DOHH2 (cell line): ENCODE results near the gene STK38L.

Source experiments
- H3F3A ChIP-seq: fragments of 200-600 bp; sonication (generic), shearing (Covaris generic); 2 replicates; pipeline ENCODE4 v1.6.0; 2016; ENCODE audit warnings: antibody characterized with exemption, mild to moderate bottlenecking; ENCODE audit not compliant: control insufficient read depth, insufficient read depth
- H3K27ac ChIP-seq: fragments of 200-600 bp; sonication (generic); 2 replicates; pipeline ENCODE4 v1.5.1; 2014; ENCODE audit warnings: low read depth, mild to moderate bottlenecking, low read length, moderate library complexity
- H3K27me3 ChIP-seq: fragments of 200-600 bp; sonication (generic); 2 replicates; pipeline ENCODE4 v1.6.1; 2014; ENCODE audit warnings: mild to moderate bottlenecking, low read length, mixed read lengths; ENCODE audit not compliant: control insufficient read depth
- H3K36me3 ChIP-seq: fragments of 200-600 bp; sonication (generic); 2 replicates; pipeline ENCODE4 v1.6.1; 2014; ENCODE audit warnings: mild to moderate bottlenecking, low read length, moderate library complexity, mixed read lengths; ENCODE audit not compliant: control insufficient read depth
- H3K4me1 ChIP-seq: fragments of 200-600 bp; sonication (generic); 2 replicates; pipeline ENCODE4 v1.6.1; 2014; ENCODE audit warnings: mild to moderate bottlenecking, low read length, mixed read lengths; ENCODE audit not compliant: control insufficient read depth
- H3K4me2 ChIP-seq: fragments of 200-600 bp; sonication (generic); 2 replicates; pipeline ENCODE4 v1.6.0; 2014; ENCODE audit warnings: mild to moderate bottlenecking, low read length, moderate library complexity
- H3K4me3 ChIP-seq: fragments of 200-600 bp; sonication (generic); 2 replicates; pipeline ENCODE4 v1.5.1; 2014; ENCODE audit warnings: mild to moderate bottlenecking, low read length, mixed read lengths
- H3K79me2 ChIP-seq: fragments of 200-600 bp; sonication (generic); 2 replicates; pipeline ENCODE4 v1.6.1; 2014; ENCODE audit warnings: mild to moderate bottlenecking, low read length, mixed read lengths; ENCODE audit not compliant: control insufficient read depth
- H3K9me2 ChIP-seq: fragments of 200-600 bp; sonication (generic); replicated peaks from 2 replicates; pipeline ENCODE4 v1.6.1; 2014; ENCODE audit warnings: mild to moderate bottlenecking, low read length, mixed read lengths; ENCODE audit not compliant: control insufficient read depth
- H3K9me3 ChIP-seq: fragments of 200-600 bp; sonication (generic); 2 replicates; pipeline ENCODE4 v1.6.1; 2014; ENCODE audit warnings: antibody characterized with exemption, low read length, mixed read lengths; ENCODE audit not compliant: control insufficient read depth, insufficient read depth
- H4K20me1 ChIP-seq: fragments of 200-600 bp; sonication (generic); 2 replicates; pipeline ENCODE4 v1.6.0; 2014; ENCODE audit warnings: low read depth, mild to moderate bottlenecking, antibody characterized with exemption, low read length, moderate library complexity; ENCODE audit not compliant: control insufficient read depth, insufficient read depth
- EZH2phosphoT487 ChIP-seq: fragments of 200-600 bp; sonication (generic); IDR thresholded peaks from 2 replicates; pipeline ENCODE4 v1.6.1; 2017; ENCODE audit warnings: borderline replicate concordance, mild to moderate bottlenecking, antibody characterized with exemption, low read length, moderate library complexity, mixed read lengths
- TF ChIP-seq, protein P1 (sequence below): fragments of 200-600 bp; sonication (generic); IDR thresholded peaks from one replicate; pipeline ENCODE4 v1.5.1; 2014; ENCODE audit warnings: antibody characterized with exemption, mild to moderate bottlenecking, low read depth, low read length; ENCODE audit not compliant: poor library complexity, severe bottlenecking

STK38L gene

DNA sequence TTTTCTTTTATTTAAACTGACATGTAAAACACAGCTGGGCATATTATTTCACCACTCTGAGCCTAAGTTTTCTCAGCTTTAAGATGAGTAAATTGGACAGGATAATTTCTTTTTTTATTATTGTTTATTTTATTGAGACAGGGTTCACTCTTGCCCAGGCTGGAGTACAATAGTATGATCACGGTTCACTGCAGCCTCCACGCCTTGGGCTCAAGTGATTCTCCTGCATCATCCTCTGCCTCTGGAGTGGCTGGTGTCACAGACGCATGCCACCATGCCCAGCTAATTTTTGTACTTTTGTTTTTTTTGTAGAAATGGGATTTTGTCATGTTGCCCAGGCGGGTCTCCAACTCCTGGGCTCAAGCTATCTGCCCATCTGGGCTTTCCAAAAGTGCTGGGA is 101.3 kb downstream of the STK38L start:
- peaks cover 9% of the 10 kb centered on the region for H3K79me2 ChIP-seq
- H3K9me3 ChIP-seq = no peaks in the 10 kb centered on the region
- no peaks in the 10 kb centered on the region for H4K20me1 ChIP-seq
- no peaks in the 10 kb centered on the region for H3K27me3 ChIP-seq
- no peaks in the 10 kb centered on the region for H3K4me1 ChIP-seq
- no peaks in the 10 kb centered on the region for H3K9me2 ChIP-seq
- H3K27ac ChIP-seq = no peak overlapping the region
- no peaks in the 10 kb centered on the region for H3F3A ChIP-seq
- no peaks in the 10 kb centered on the region for H3K36me3 ChIP-seq
- H3K4me2 ChIP-seq = no peak overlapping the region
- H3K4me3 ChIP-seq = no peak overlapping the region
- no peak for TF ChIP-seq EZH2phosphoT487

DNA sequence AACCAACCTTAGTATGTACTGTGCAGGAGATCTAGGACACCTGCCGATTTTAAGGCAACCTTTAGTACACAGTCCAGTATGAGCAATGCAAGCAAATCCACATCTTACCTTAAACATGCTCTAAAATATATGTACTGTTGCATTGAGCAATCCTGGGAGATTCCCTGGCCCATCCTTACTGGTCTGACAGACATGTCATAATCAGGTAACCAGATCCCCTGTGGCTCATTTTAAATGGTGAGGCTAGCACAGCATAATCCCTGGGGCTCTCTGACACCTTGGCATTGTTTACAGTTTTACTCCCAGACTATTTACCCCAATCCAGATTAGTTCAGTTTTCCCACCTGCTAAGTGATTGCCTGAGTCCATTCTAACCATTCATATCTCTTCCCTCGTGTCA is 103.7 kb downstream of the STK38L start:
- H3F3A ChIP-seq = no peaks in the 10 kb centered on the region
- H3K36me3 ChIP-seq = no peaks in the 10 kb centered on the region
- H3K9me3 ChIP-seq = no peaks in the 10 kb centered on the region
- no peak overlapping the region for H3K4me3 ChIP-seq
- no peak overlapping the region for H3K4me2 ChIP-seq
- H3K27ac ChIP-seq = no peak overlapping the region
- peaks cover 3% of the 10 kb centered on the region for H3K79me2 ChIP-seq
- no peaks in the 10 kb centered on the region for H4K20me1 ChIP-seq
- H3K9me2 ChIP-seq = no peaks in the 10 kb centered on the region
- no peaks in the 10 kb centered on the region for H3K27me3 ChIP-seq
- no peak for TF ChIP-seq EZH2phosphoT487
- TF ChIP-seq, protein P1, sequence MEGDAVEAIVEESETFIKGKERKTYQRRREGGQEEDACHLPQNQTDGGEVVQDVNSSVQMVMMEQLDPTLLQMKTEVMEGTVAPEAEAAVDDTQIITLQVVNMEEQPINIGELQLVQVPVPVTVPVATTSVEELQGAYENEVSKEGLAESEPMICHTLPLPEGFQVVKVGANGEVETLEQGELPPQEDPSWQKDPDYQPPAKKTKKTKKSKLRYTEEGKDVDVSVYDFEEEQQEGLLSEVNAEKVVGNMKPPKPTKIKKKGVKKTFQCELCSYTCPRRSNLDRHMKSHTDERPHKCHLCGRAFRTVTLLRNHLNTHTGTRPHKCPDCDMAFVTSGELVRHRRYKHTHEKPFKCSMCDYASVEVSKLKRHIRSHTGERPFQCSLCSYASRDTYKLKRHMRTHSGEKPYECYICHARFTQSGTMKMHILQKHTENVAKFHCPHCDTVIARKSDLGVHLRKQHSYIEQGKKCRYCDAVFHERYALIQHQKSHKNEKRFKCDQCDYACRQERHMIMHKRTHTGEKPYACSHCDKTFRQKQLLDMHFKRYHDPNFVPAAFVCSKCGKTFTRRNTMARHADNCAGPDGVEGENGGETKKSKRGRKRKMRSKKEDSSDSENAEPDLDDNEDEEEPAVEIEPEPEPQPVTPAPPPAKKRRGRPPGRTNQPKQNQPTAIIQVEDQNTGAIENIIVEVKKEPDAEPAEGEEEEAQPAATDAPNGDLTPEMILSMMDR = no peak
- no peaks in the 10 kb centered on the region for H3K4me1 ChIP-seq

DNA sequence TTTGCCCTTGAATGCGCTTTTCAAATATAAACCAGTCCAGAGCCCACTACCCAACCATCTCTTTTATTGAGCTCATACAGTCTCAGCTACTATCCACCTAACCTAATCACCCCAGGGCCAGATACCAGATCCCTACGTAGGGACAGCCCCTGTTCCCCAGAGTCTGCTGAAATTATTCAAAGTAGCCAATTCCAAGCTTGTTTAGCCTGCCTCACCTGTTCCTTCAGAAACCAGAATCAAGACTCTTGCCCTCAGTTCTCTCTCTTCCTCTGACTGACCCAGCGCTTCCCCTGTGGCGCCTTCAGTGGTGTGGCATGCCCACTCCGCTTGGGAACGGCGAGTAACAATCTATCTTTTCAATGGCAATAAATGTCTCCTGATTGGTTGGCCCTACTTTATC is 107.4 kb downstream of the STK38L start:
- Histone ChIP-seq H3F3A (no peaks in the 10 kb centered on the region), H3K79me2 (no peaks in the 10 kb centered on the region), H3K9me2 (no peaks in the 10 kb centered on the region), H3K9me3 (no peaks in the 10 kb centered on the region), H4K20me1 (no peaks in the 10 kb centered on the region), H3K27ac (no peak overlapping the region), H3K36me3 (no peaks in the 10 kb centered on the region), H3K4me3 (no peak overlapping the region), H3K27me3 (no peaks in the 10 kb centered on the region), H3K4me2 (no peak overlapping the region), H3K4me1 (peaks cover 3% of the 10 kb centered on the region; the same call in 1 of the 2 replicates)
- TF ChIP-seq, protein P1 = no peak
- TF ChIP-seq EZH2phosphoT487 = no peak

DNA sequence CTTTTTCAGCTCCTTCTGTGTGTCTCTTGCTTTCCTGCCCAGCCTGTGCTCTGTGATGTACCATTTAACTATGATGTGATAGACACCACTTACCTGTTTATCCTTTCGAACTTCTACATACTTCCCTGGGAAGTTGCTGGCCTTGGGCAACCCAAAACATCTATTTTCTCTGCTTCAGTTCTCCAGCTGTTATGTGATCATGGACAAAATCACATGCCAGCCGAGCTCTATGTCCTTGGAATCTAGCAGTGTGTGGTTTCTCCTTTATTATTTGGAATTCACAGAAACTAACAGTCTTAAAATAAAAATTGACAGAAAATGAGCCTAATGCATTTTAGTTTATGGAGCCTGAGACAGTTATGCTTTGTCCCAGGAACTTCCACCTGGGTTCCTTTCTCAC is 111.4 kb downstream of the STK38L start:
- no peaks in the 10 kb centered on the region for H3K36me3 ChIP-seq
- no peaks in the 10 kb centered on the region for H3K79me2 ChIP-seq
- no peaks in the 10 kb centered on the region for H4K20me1 ChIP-seq
- H3K9me2 ChIP-seq = no peaks in the 10 kb centered on the region
- H3K4me1 ChIP-seq = peaks cover 3% of the 10 kb centered on the region; the same call in 1 of the 2 replicates
- no peak overlapping the region for H3K4me3 ChIP-seq
- no peak for TF ChIP-seq EZH2phosphoT487
- TF ChIP-seq, protein P1 = no peak
- no peaks in the 10 kb centered on the region for H3K9me3 ChIP-seq
- H3K27me3 ChIP-seq = no peaks in the 10 kb centered on the region
- no peak overlapping the region for H3K4me2 ChIP-seq
- H3K27ac ChIP-seq = no peak overlapping the region
- H3F3A ChIP-seq = no peaks in the 10 kb centered on the region
